Measurements from ENCODE around the gene BRIP1.
"Not testable (repeated sequence)": the region's sequence is repeated elsewhere in the genome, so short reads cannot be mapped to it uniquely, and the experiment has no call there.

Gene BRIP1

GRCh38 chr17:61862975-61863800 is at the start of gene BRIP1:
TSS of gene BRIP1 (minus strand) at chr17:61863528. CDS start at chr17:61861539, 1,989 bp downstream.
- DNase-seq = peak; percentile 65 to 87

- no peak for DNase-seq
Observed at GRCh38 chr17:61908292-61909037, 45.1 kb upstream of the BRIP1 start.

GRCh38 chr17:61907361-61907760 is 44.0 kb upstream of the BRIP1 start:
- DNase-seq = no peak

GRCh38 chr17:61904094-61904710 is 40.9 kb upstream of the BRIP1 start:
- DNase-seq = no peak

GRCh38 chr17:61903251-61903650 is 39.9 kb upstream of the BRIP1 start:
- no peak for DNase-seq

- no peak for DNase-seq
Observed at GRCh38 chr17:61897548-61898180, 34.3 kb upstream of the BRIP1 start.

GRCh38 chr17:61895391-61895790 is 32.1 kb upstream of the BRIP1 start:
- DNase-seq = no peak

GRCh38 chr17:61894310-61894709 is 31.0 kb upstream of the BRIP1 start:
- not testable (repeated sequence) for DNase-seq

- DNase-seq = not testable (repeated sequence)
Observed at GRCh38 chr17:61887733-61888132, 24.4 kb upstream of the BRIP1 start.

- not testable (repeated sequence) for DNase-seq
Observed at GRCh38 chr17:61885865-61886264, 22.5 kb upstream of the BRIP1 start.

GRCh38 chr17:61884864-61885263 is 21.5 kb upstream of the BRIP1 start:
- DNase-seq = no peak

- no peak for DNase-seq
Observed at GRCh38 chr17:61880589-61881102, 17.3 kb upstream of the BRIP1 start.

- no peak for DNase-seq
Observed at GRCh38 chr17:61878984-61879612, 15.8 kb upstream of the BRIP1 start.

- DNase-seq = no peak
Observed at GRCh38 chr17:61878520-61878919, 15.2 kb upstream of the BRIP1 start.

- DNase-seq = no peak
Observed at GRCh38 chr17:61877837-61878236, 14.5 kb upstream of the BRIP1 start.

- no peak for DNase-seq
Observed at GRCh38 chr17:61875804-61876203, 12.5 kb upstream of the BRIP1 start.

GRCh38 chr17:61875285-61875684 is 12.0 kb upstream of the BRIP1 start:
- DNase-seq = no peak

- DNase-seq = no peak
Observed at GRCh38 chr17:61874075-61874474, 10.7 kb upstream of the BRIP1 start.

- DNase-seq = no peak
Observed at GRCh38 chr17:61872099-61872498, 8.8 kb upstream of the BRIP1 start.

GRCh38 chr17:61869138-61869537 is 5.8 kb upstream of the BRIP1 start:
- DNase-seq = no peak

GRCh38 chr17:61868074-61868473 is 4.7 kb upstream of the BRIP1 start:
- no peak for DNase-seq

- DNase-seq = no peak
Observed at GRCh38 chr17:61867033-61867432, 3.7 kb upstream of the BRIP1 start.

- DNase-seq = no peak
Observed at GRCh38 chr17:61863801-61864126, 436 bp upstream of the BRIP1 start.

All from NCI-H187 (cell line).